ENCODE results near the gene HOXD8.

The HOXD8 gene

DNA sequence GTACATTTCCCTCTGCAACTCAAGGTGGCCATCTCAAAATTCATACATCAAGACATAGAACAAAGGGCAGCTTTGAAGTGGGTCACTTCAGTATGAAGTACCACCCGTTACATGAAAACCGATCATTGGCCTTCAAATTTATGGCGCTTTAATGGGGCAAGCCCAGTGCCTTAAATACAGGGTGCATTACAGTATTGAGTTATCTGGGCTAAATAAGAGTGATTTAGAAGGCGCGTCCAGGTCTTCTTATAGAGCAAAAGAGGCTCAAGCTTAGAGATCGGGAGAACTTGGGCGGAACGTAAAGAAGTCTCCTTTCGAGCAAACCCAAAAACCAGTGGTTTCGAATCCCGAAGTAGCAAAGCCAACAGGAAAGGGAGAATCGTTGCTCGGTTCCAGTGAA, 34.7 kb downstream of the HOXD8 start:
- TF ChIP-seq TAF1 (IDR thresholded peaks at IDR 0.05; ENCODE audit: borderline replicate concordance, insufficient read depth, low read length) (no peak), POLR2AphosphoS5 (IDR thresholded peaks at IDR 0.05; ENCODE audit: low read depth, low read length) (no peak), SIN3A (IDR thresholded peaks at IDR 0.05; ENCODE audit: borderline replicate concordance, insufficient read depth, low read length) (no peak), FOXP2 (optimal IDR thresholded peaks at IDR 0.05; ENCODE audit: borderline replicate concordance, extremely low read depth, extremely low read length, insufficient read depth) (no peak)
- TF ChIP-seq, protein P1, sequence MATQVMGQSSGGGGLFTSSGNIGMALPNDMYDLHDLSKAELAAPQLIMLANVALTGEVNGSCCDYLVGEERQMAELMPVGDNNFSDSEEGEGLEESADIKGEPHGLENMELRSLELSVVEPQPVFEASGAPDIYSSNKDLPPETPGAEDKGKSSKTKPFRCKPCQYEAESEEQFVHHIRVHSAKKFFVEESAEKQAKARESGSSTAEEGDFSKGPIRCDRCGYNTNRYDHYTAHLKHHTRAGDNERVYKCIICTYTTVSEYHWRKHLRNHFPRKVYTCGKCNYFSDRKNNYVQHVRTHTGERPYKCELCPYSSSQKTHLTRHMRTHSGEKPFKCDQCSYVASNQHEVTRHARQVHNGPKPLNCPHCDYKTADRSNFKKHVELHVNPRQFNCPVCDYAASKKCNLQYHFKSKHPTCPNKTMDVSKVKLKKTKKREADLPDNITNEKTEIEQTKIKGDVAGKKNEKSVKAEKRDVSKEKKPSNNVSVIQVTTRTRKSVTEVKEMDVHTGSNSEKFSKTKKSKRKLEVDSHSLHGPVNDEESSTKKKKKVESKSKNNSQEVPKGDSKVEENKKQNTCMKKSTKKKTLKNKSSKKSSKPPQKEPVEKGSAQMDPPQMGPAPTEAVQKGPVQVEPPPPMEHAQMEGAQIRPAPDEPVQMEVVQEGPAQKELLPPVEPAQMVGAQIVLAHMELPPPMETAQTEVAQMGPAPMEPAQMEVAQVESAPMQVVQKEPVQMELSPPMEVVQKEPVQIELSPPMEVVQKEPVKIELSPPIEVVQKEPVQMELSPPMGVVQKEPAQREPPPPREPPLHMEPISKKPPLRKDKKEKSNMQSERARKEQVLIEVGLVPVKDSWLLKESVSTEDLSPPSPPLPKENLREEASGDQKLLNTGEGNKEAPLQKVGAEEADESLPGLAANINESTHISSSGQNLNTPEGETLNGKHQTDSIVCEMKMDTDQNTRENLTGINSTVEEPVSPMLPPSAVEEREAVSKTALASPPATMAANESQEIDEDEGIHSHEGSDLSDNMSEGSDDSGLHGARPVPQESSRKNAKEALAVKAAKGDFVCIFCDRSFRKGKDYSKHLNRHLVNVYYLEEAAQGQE (IDR thresholded peaks at IDR 0.05; ENCODE audit: insufficient read depth in 1 of 2, low read depth in 2 of 2, low read length in 2 of 2), result no peak

DNA sequence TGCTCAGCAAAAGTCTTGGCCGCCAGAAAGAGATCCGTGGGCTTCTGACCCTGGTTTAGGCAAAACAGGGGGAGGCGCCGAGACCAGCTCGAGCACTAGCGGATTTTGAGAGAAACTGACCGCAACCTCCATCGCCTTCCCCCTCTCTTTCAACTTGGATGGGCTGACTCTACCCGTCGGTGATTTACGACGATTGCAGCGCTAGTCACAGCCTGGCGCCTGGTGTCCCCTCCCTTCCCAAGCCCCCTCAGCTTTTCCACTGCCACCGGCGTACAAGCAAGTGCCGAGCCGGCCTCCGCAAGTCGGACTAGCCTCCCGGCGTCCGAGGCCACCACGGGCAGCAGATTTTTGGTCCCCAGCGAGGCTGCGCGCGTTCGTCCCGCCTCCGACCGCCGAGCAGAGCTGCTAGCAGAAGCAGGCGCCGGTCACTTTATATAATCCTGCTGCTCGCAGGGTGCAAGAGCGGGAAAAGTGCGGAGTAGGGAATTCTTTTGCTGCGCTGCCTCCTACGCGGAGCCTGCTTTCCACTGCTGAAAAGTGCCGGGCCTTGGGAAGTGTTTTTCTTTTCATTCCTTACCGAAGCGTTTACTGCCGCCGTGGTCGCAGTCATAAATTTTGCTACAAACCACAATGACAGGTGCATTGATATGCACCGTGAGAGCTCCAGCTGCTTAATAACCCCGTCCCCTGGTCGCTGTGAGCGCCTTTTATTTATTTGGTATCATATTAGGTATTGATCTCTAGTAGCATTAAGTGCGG, 35.3 kb downstream of the HOXD8 start:
- TF ChIP-seq, protein P1 (IDR thresholded peaks at IDR 0.05; ENCODE audit: insufficient read depth in 1 of 2, low read depth in 2 of 2, low read length in 2 of 2), result no peak
- TF ChIP-seq POLR2AphosphoS5 (IDR thresholded peaks at IDR 0.05; ENCODE audit: low read depth, low read length) (no peak), SIN3A (IDR thresholded peaks at IDR 0.05; ENCODE audit: borderline replicate concordance, insufficient read depth, low read length) (no peak), TAF1 (IDR thresholded peaks at IDR 0.05; ENCODE audit: borderline replicate concordance, insufficient read depth, low read length) (no peak), FOXP2 (optimal IDR thresholded peaks at IDR 0.05; ENCODE audit: borderline replicate concordance, extremely low read depth, extremely low read length, insufficient read depth) (no peak)

DNA sequence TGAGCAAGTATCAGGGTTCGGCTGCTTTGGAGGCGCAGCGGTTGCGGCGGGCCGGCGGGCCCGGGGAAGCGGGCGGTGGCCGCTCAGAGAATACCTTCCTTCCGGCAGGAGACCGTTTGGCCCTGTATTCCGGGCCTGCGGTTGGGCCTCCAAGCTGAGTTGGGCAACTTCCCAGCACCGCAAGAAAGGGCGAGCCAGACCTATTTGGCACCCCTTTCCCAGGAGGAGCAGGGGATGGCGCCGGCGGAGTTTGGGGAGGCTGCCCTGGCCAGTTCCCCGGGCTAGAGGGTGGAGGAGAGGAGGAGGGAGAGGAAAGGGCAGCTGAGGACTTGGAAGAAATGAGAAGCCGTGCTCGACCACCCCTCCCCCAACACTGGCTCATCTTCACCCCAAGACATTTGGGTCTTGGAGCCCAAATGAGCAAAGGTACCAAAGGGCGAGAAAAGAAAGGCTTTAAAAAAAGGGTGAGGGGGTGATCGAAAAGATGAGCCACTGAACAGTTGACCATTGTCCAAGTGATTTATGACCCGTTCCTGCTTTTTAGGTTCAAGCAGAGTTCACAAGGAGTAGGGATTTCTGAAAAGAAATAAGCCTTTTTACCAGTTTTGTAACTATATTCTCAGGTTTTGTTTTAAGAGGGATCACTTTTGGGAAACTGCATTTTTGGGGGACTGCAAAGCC, 36.0 kb downstream of the HOXD8 start:
- TF ChIP-seq FOXP2 (optimal IDR thresholded peaks at IDR 0.05; ENCODE audit: borderline replicate concordance, extremely low read depth, extremely low read length, insufficient read depth) (no peak), POLR2AphosphoS5 (IDR thresholded peaks at IDR 0.05; ENCODE audit: low read depth, low read length) (no peak), SIN3A (IDR thresholded peaks at IDR 0.05; ENCODE audit: borderline replicate concordance, insufficient read depth, low read length) (no peak), TAF1 (IDR thresholded peaks at IDR 0.05; ENCODE audit: borderline replicate concordance, insufficient read depth, low read length) (no peak)
- TF ChIP-seq, protein P1 (IDR thresholded peaks at IDR 0.05; ENCODE audit: insufficient read depth in 1 of 2, low read depth in 2 of 2, low read length in 2 of 2), result no peak

DNA sequence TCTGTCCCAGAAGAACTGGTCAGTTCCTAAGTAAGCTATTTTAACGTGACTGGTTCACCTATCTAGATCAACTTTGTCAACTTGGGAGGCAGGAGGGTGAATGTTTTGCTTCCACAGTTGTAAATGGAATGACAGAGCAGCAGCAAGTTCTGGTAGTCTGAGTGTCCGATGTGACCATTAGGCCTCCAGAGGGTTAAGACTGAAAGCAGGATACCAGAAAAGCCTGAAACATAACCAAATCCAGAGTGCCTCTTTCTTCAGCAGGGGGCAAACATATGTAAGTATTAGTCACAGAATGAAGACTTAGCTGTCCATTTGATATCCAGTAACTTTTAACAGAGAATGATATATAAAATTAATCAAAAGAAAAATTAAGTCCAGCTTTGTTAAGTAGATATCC, 36.8 kb downstream of the HOXD8 start:
- TF ChIP-seq TAF1 (IDR thresholded peaks at IDR 0.05; ENCODE audit: borderline replicate concordance, insufficient read depth, low read length), result no peak
- TF ChIP-seq, protein P1 (IDR thresholded peaks at IDR 0.05; ENCODE audit: insufficient read depth in 1 of 2, low read depth in 2 of 2, low read length in 2 of 2), result no peak
- no peak for TF ChIP-seq SIN3A (IDR thresholded peaks at IDR 0.05; ENCODE audit: borderline replicate concordance, insufficient read depth, low read length)
- no peak for TF ChIP-seq POLR2AphosphoS5 (IDR thresholded peaks at IDR 0.05; ENCODE audit: low read depth, low read length)
- TF ChIP-seq FOXP2 (optimal IDR thresholded peaks at IDR 0.05; ENCODE audit: borderline replicate concordance, extremely low read depth, extremely low read length, insufficient read depth), result no peak
